Stimulated activated CD4-positive, alpha-beta T cell treated with anti-CD3 and anti-CD28 coated beads, TNF-alpha, amount 100 ng/mL, for 1 hour (primary cell): ENCODE results near the gene PGP.
"Not testable (repeated sequence)": the region's sequence is repeated elsewhere in the genome, so short reads cannot be mapped to it uniquely, and the experiment has no call there.

ENCODE experiments used
- DNase-seq, 3 donors: peaks; one replicate each; pipeline ENCODE4 v3.0.0-alpha.2; 2020; ENCODE audit warnings: low read depth in 3 of 3, low spot score in 1 of 3

Gene PGP, protein sequence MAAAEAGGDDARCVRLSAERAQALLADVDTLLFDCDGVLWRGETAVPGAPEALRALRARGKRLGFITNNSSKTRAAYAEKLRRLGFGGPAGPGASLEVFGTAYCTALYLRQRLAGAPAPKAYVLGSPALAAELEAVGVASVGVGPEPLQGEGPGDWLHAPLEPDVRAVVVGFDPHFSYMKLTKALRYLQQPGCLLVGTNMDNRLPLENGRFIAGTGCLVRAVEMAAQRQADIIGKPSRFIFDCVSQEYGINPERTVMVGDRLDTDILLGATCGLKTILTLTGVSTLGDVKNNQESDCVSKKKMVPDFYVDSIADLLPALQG

DNA sequence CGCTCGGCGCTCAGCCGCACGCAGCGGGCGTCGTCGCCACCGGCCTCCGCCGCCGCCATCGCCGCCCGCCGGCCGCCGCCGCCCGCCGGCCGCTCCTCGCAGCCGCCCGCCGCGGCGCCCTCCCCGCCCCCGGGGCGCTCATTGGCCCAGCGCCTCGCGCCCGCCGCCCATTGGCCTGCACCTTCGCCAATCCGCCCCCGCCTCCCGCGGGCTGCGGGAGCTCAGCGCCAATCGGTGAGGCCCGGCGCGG lies at the start of gene PGP:
TSS of gene PGP (minus strand) at position 122 of the 250 bp plus-strand sequence. CDS start at position 59, 63 bp downstream.
- DNase-seq = no peak

- not testable (repeated sequence) for DNase-seq
Measured at GRCh38 chr16:2263026-2263425, 48.4 kb upstream of the PGP start.

DNA sequence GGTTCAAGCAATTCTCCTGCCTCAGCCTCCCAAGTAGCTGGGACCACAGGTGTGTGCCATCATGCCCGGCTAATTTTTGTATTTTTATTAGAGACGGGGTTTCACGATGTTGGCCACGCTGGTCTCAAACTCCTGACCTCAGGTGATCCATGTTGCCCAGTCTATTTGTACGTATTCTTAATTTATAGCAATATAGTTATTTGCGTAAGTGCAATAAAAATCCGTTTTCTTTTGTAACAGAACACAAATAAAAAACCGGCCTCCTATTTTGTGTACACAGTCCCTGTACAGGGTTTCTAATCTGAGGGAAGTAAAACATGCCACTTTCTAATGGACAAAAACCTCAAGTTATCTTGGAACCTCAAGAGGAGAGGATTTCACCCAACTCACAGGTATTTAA lies 45.6 kb upstream of the PGP start:
- DNase-seq = no peak

DNA sequence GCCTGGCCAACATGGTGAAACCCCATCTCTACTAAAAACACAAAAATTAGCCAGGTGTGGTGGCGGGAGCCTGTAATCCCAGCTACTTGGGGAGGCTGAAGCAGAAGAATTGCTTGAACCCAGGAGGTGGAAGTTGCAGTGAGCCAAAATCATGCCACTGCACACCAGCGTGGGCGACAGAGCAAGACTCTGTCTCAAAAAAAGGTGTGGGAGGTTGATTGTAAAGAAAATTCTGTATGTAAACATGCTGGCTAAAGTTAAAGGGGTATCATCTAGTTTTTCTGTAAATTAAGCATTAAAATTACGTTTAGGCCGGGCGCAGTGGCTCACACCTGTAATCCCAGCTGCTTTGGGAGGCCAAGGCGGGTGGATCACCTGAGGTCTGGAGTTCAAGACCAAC lies 43.9 kb upstream of the PGP start:
- not testable (repeated sequence) for DNase-seq

DNA sequence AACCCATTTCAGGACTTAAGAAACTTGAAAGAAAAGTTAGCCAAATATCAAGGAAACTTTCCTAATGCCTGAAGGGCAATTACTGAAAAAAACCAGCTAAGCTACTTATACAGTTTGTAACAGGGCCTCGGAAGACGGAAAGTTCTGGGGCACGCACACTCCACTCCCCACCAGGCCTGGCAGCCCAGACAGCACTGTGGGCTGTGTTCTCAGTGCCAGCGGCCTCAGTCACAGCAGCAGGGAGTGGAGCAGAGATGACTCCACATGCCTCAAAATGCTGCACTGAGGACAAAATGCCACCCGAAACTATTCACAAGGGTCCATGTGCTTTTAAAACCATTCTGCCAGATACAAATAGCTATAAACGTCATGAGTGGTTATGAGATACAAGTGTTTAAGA lies 43.1 kb upstream of the PGP start:
- DNase-seq = no peak

DNA sequence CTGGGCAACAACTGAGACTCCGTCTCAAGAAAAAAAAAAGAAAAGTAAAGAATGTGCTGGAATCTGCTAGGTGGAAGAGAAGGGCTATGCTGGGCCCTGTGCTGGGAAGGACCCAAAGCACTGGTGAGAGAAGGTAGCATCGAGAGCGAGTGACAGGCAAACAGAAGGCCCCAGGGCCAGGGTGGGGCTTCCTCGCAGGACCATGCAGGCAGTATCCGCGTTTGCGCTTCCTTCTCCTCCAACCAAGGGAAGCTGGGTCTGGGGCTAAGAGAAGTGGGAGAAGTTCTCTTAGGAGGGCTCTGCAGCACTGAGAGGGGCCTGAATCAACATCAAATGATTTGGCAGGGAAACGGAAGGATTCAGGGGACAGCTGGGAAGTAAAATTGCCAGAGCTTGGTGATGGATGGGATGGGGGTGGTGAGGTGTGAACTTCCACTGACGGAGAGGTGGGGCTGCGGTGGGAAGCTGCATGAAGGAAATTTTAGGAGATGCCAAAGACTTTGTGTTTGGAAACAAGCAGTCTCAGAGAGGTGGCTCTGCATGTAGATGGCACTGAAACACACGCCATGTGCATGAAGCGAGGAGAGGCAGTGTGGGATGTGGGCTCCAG lies 42.0 kb upstream of the PGP start:
- DNase-seq = no peak

GRCh38 chr16:2253293-2253692 lies 38.7 kb upstream of the PGP start:
- no peak for DNase-seq

- no peak for DNase-seq
Measured at GRCh38 chr16:2252806-2253148, 38.1 kb upstream of the PGP start.

- peak; percentile 43 to 66 (median 59) for DNase-seq
Measured at GRCh38 chr16:2251296-2252111, 36.9 kb upstream of the PGP start, which contains the start of gene ECI1. Gene ECI1, minus strand, starts transcription at chr16:2251587. Its CDS starts 21 bp downstream, at chr16:2251566.

DNA sequence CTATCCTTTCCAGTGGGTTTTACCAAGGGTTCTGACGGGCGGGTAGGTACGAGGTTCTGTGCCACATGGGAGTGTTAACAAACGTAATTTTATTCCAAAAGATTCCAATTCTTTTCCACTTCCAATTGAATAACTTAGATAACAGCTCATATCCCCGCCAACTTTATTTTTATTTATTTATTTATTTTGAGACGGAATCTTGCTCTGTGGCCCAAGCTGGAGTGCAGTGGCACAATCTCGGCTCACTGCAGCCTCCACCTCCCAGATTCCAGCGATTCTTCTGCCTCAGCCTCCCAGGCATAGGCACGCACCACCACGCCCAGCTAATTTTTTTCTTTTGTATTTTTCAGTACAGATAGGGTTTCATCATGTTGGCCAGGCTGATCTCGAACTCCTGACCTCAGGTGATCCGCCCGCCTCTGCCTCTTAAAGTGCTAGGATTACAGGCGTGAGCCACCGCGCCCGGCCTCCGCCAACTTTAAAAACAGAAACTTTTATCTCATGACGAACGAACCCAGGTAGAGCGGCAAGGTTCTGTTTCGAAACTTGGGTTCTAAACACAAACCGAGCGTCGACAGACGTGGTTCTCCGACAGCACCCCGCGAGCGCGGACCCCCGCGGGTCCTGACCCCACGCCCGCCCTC lies 36.1 kb upstream of the PGP start:
- no peak for DNase-seq

- no peak for DNase-seq
Measured at GRCh38 chr16:2246301-2246885, 31.8 kb upstream of the PGP start.

GRCh38 chr16:2244926-2245795 lies 30.5 kb upstream of the PGP start:
- no peak for DNase-seq

- no peak for DNase-seq
Measured at GRCh38 chr16:2244301-2244700, 29.7 kb upstream of the PGP start.

GRCh38 chr16:2243781-2244180 lies 29.1 kb upstream of the PGP start:
- no peak for DNase-seq

GRCh38 chr16:2243031-2243528 lies 28.4 kb upstream of the PGP start:
- no peak for DNase-seq

- no peak for DNase-seq
Measured at GRCh38 chr16:2242598-2242997, 28.0 kb upstream of the PGP start.

- not testable (repeated sequence) for DNase-seq
Measured at GRCh38 chr16:2240331-2240730, 25.7 kb upstream of the PGP start.

DNA sequence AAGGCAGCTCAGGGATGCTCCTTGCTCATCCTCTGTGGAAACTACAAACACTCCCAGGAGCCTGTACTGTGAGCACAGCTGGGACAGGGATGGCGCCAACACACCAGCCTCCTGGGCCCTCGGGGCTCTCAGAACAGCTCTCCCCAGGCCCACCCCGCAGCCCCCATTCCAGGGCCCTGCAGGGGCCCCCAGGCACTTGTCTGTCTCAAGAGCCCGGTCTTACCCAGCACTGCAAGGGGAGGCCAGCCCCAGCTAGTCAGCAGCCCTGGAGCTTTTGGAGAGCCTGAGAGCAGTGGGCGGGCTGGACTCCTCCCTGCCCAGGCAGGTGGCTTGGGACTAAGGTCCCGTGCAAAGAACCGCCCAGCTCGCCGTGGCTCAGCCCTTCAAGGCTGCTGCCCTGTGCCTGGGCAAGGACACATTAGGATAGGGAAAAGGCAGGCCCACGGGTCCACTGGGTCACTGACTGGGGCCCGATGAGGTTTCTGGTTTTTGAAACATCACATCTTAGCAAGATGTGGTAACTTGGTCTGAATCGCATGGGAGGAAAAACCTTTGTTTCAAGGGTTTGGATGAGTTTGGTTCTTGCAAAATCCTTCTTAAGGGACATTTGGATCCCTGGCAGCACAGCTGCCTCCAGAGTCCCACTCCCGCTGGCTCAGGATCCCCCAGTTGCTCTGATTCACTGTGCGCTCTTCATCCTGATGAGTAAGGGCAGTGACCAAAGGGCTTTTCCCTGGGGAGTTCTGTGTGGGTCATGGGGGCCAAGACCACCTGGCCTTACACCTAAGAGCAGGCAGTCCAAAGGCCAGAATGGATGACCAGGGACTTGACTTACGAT lies 24.4 kb upstream of the PGP start:
- DNase-seq = no peak

DNA sequence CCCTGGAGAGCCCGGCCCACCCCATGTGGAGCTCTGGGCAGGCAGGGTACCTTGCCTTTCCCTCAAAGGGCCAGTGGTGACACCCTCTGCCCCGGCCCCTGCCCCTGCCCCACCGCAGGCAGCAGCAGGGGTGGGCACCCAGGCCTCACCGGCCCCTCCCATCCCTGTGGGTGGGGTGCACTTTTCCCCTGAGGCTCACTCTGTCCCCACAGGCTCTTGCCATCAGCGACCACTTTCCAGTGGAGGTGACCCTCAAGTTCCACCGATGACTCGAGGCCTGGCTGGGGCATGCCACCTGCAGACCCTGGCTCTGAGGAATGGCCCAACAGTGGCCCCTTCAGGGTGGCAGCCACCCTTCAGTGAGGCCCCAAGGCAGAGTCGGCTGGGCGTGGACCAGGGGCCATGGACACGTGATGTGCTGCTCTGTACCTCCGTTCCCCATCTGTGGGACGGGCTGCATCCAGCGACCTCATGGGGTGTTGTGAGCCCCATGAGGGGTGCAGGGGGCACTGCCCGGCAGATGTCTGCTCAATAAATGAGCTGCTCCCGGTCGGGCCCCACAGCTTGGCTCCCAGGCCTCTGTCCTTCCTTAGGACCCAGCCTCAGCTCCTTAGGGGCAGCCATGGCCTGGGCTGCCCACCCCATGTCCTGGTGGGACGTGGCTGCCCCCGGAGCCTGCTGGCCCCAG lies 23.7 kb upstream of the PGP start:
- no peak for DNase-seq
